Endothelial cell (in vitro differentiated cells): Measurements from ENCODE around the gene PAEP. TPM values are rescaled to one million over a fixed set of nuclear protein-coding genes. Genes with fewer than 3 reads are reported as not detected.
"Not testable (repeated sequence)": the region's sequence is repeated elsewhere in the genome, so short reads cannot be mapped to it uniquely, and the experiment has no call there.

Experiments used
- DNase-seq: peaks from one replicate; pipeline ENCODE4 v3.0.0; 2021; ENCODE audit warnings: low spot score
- H3K27ac Mint-ChIP-seq: one replicate; pipeline ENCODE4 v1.8.0; 2021; ENCODE audit warnings: mixed read lengths, inconsistent platforms; ENCODE audit not compliant: unreplicated experiment
- H3K27me3 Mint-ChIP-seq: one replicate; pipeline ENCODE4 v1.8.0; 2021; ENCODE audit warnings: mild to moderate bottlenecking, moderate library complexity, mixed read lengths, inconsistent platforms; ENCODE audit not compliant: unreplicated experiment
- H3K36me3 Mint-ChIP-seq: one replicate; pipeline ENCODE4 v1.8.0; 2021; ENCODE audit warnings: mild to moderate bottlenecking, low read depth, mixed read lengths, inconsistent platforms; ENCODE audit not compliant: unreplicated experiment
- H3K4me1 Mint-ChIP-seq: one replicate; pipeline ENCODE4 v1.8.0; 2021; ENCODE audit warnings: mild to moderate bottlenecking, mixed read lengths, inconsistent platforms; ENCODE audit not compliant: unreplicated experiment
- H3K4me3 Mint-ChIP-seq: one replicate; pipeline ENCODE4 v1.8.0; 2021; ENCODE audit warnings: mild to moderate bottlenecking, mixed read lengths, inconsistent platforms; ENCODE audit not compliant: unreplicated experiment
- H3K9me3 Mint-ChIP-seq: one replicate; pipeline ENCODE4 v1.8.0; 2021; ENCODE audit warnings: mixed read lengths, inconsistent platforms; ENCODE audit not compliant: unreplicated experiment
- long read RNA-seq: library from polyadenylated mRNA; unstranded; transcript quantifications from one replicate; pipeline ENCODE4 v2.0.0, GENCODE V29; 2020; ENCODE audit not compliant: unreplicated experiment
- total RNA-seq: library from RNA; stranded (reverse); fragmentation: NEBNext Ultra II Directional; extraction: Animal tissue kit (Norgen Biotek cat#: 25700); gene quantifications from one replicate; pipeline ENCODE4 v1.2.1, GENCODE V29; 2021; ENCODE audit not compliant: unreplicated experiment
- TF ChIP-seq, protein P1 (sequence below): fragments of 200-600 bp; sonication (generic); IDR thresholded peaks from one replicate; pipeline ENCODE4 v1.5.0; 2021; ENCODE audit warnings: antibody characterized with exemption; ENCODE audit not compliant: unreplicated experiment

Gene PAEP
- not detected for total RNA-seq
- long read RNA-seq, result 0 reads

DNA sequence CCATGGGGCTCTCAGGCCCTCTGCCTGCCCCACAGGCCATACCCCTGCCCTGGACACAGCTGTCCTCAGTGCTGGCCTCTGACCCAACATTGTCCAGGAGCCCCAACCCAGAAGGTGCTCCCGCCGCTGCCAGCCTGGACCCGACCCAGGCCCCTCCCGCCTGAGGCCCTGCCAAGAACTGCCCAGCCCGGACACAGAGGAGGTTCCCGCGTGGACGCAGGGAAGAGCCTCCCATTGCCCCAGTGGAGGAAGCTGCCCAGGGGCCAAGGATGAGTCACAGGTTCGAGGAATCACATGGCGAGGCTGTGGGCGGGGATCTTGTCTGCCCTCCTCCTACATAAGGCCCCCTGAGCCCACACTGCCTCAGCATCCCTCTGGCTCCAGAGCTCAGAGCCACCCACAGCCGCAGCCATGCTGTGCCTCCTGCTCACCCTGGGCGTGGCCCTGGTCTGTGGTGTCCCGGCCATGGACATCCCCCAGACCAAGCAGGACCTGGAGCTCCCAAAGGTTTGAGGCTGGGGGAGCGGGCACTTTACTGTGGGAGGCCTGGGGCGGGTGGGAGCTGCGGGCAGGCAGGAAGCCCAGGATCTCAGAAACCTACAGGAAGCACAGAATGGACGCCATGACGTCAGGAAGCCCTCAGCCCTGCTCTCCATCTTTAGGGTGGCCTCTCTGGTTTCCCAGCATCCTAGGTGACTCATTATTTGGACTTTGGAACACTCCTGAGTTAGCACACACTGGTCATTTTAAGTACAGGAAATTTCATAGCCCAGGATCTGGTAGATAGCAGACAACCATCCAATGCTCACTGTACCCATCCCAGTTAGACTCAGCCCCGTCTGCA, at the start of gene PAEP:
Gene PAEP (plus strand): TSS at position 366 of the 844 bp plus-strand sequence.
- Mint-ChIP-seq H3K36me3 (no peaks in the 10 kb centered on the region), H3K27ac (no peak within 1 kb of the TSS), H3K4me3 (no peak within 1 kb of the TSS), H3K4me1 (no peaks in the 10 kb centered on the region), H3K27me3 (no peaks in the 10 kb centered on the region), H3K9me3 (no peaks in the 10 kb centered on the region)
- TF ChIP-seq, protein P1, sequence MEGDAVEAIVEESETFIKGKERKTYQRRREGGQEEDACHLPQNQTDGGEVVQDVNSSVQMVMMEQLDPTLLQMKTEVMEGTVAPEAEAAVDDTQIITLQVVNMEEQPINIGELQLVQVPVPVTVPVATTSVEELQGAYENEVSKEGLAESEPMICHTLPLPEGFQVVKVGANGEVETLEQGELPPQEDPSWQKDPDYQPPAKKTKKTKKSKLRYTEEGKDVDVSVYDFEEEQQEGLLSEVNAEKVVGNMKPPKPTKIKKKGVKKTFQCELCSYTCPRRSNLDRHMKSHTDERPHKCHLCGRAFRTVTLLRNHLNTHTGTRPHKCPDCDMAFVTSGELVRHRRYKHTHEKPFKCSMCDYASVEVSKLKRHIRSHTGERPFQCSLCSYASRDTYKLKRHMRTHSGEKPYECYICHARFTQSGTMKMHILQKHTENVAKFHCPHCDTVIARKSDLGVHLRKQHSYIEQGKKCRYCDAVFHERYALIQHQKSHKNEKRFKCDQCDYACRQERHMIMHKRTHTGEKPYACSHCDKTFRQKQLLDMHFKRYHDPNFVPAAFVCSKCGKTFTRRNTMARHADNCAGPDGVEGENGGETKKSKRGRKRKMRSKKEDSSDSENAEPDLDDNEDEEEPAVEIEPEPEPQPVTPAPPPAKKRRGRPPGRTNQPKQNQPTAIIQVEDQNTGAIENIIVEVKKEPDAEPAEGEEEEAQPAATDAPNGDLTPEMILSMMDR, result no peak
- no peak for DNase-seq

DNA sequence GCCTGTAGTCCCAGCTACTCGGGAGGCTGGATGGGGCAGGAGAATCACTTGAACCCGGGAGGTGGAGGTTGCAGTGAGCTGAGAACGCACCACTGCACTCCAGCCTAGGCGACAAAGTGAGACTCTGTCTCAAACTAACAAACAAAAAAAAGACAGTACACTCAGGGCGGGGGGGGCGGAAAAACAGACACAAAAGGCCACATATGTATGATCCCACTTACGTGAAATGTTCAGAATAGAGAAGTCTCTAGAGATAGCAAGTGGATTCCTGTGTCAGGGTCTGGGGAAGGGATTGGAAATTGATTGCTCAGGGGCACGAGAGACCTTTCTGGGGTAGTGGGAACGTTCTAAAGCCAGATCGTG, 49.3 kb upstream of the PAEP start:
- peaks cover 18% of the 10 kb centered on the region for H3K4me1 Mint-ChIP-seq
- H3K36me3 Mint-ChIP-seq, result no peaks in the 10 kb centered on the region
- peaks cover 5% of the 10 kb centered on the region for H3K27me3 Mint-ChIP-seq
- no peak overlapping the region for H3K27ac Mint-ChIP-seq
- no peak overlapping the region for H3K4me3 Mint-ChIP-seq
- no peaks in the 10 kb centered on the region for H3K9me3 Mint-ChIP-seq
- no peak for DNase-seq
- TF ChIP-seq, protein P1, result no peak

DNA sequence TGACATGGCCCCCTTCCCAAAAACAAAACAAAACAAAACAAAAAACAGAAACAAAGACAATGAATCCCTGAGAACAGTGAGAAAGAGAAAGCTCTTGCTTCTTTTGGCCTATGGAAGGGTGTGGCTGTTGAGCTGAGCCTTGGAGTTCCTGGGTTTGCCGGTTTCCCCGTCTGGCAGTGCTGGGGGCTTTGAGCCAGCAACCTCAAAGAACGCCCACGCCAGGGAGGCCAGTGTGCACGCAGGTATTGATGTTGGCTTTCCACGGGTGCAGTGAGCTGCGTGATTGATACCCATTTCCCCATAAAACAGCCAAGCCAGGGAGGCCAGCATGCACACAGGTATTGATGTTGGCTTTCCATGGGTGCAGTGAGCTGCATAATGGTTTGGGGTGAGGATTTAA, 48.7 kb upstream of the PAEP start:
- Mint-ChIP-seq H3K9me3 (no peaks in the 10 kb centered on the region), H3K27me3 (peaks cover 6% of the 10 kb centered on the region), H3K4me3 (no peak overlapping the region), H3K4me1 (peaks cover 21% of the 10 kb centered on the region), H3K27ac (no peak overlapping the region), H3K36me3 (no peaks in the 10 kb centered on the region)
- TF ChIP-seq, protein P1, result no peak
- DNase-seq, result no peak

DNA sequence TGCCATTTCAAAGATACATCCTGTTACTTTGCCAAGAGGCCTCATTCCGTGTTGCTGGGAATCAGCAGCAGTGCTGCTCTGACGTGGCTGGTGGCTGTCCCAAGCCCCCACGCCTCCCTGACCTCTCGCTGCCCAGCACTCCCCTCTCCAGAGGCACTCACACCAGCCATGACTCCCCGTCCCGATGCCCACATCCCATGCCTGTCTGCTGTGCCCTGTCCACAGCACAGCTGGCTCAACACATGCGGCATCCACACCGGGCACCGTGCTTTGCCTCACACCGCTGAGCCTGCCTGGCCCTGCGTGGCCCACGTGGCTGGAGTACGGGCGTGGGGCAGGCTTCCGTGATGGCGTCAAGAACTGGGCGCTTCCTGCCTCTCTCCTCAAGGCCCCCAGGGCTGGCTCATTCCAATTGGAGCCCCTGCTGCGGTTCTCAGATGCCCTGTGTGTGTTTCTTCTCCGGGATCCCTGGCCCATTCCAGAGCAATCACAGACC, 48.2 kb upstream of the PAEP start:
- Mint-ChIP-seq H3K27me3 (peaks cover 4% of the 10 kb centered on the region), H3K9me3 (no peaks in the 10 kb centered on the region), H3K27ac (no peak overlapping the region), H3K36me3 (no peaks in the 10 kb centered on the region), H3K4me1 (peaks cover 21% of the 10 kb centered on the region), H3K4me3 (no peak overlapping the region)
- DNase-seq, result no peak
- TF ChIP-seq, protein P1, result no peak

DNA sequence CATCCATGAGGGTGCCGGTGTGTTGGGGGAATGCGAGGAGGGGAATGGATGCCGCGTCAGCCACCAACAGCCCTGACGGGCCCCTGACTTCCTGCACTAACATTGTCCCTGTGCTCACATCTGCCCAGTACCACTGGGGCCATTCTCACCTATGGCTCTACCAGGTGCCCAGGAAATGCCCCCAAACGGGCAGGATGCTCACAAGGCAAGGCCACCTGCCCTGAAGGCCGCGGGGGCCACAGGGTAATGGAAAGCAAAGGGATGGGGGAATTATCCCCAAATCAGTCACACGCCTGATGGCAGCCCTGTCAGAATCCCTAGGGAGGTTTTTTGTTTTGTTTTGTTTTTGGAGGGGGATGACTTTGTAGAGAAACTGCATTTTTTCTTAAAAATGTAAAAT, 47.6 kb upstream of the PAEP start:
- H3K27ac Mint-ChIP-seq, DNase-seq, H3K36me3 Mint-ChIP-seq, H3K27me3 Mint-ChIP-seq, H3K4me3 Mint-ChIP-seq, H3K9me3 Mint-ChIP-seq: not testable (repeated sequence)
- peaks cover 21% of the 10 kb centered on the region for H3K4me1 Mint-ChIP-seq
